GM18499 (cell line): ENCODE results near the gene SFXN5.

Experiments
- ATAC-seq: cut with Tn5 transposase; IDR thresholded peaks from one replicate; pipeline ENCODE4 v1.9.1; 2021; ENCODE audit warnings: moderate number of reproducible peaks; ENCODE audit not compliant: insufficient read depth, unreplicated experiment

The SFXN5 gene

DNA sequence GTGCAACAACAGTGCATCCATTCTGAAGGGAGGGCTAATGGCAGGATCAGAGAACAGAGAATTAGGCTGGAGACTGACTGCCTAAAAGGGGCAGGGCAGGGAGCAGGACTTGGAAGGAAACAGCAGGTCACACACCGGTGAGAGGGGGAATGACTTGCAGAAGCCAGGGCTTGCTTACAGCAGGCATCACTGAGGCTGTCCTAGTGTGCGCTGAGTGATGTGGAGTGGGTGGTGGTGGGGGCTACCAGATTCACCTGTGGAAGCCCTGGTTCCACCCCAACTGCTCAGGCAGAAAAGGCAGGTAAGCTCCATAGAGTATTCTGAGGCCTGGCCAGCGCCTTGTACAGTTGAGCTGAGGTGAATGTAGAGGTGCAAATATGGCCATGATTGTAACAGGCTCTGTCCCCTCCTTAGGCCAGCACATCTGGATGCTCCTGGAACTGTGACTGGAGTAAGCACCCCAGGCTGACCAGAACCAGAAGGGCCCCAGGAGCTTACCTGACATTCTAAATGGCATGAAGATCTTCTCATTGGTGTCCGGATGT, 49.4 kb downstream of the SFXN5 start:
- ATAC-seq = no peak

DNA sequence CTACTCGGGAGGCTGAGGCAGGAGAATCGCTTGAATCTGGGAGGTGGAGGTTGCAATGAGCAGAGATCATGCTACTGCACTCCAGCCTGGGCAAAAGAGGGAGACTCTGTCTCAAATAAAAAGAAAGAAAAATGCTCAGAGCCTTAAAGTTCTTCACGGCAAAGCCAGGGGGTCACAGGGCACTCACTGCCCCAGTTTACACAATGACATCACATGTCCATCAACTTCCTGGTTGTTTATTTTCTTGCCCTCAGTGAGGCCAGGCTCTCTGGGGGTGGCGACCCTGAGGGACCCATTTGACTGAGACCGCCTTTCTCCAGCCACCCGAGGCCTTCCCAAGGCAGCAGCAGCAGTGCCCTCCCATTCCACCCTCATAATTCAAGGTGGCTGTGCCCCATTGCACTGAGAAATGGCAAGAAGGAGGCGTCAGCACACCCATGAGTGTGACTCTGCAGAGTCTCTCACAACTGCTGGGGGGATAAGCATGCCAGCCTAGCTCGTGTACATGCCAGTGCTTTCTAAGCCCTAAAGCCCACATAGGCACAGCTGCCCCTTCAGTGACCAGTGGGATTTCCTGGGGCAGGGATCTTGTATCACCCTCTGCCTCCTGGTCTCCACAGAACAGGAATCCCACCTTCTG, 50.0 kb downstream of the SFXN5 start:
- ATAC-seq = no peak

DNA sequence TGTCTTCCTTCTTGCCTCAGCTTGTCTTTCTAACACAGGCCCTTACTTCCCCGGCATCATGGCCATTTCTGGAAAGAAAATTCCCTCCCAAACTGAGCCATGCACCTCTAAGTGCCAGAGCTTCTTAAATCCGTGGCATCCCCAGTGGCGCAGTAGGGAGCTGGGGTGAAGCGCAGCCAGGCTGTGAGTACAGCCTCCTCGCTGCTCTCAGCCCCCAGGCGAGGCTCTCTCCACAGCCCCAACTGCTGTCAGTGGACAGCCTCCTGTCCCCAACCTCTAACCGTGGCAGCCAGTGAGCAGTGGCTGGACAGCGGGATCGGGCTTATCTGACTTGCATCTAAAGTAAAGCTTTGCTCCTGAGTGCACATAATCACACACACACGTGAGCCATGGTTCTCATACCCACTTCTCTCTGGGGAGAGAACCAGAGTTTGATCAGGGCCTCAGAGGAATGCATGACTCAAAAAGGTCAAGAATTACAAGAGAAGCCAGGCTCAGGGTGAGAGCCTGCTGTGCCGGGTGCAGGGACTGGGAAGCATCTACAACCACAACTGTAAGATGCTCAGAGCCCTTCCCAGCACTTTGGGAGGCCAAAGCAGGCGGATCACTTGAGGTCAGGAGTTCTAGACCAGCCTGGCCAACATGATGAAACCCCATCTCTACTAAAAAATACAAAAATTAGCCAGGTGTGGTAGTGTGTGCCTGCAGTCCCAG, 50.7 kb downstream of the SFXN5 start:
- no peak for ATAC-seq

DNA sequence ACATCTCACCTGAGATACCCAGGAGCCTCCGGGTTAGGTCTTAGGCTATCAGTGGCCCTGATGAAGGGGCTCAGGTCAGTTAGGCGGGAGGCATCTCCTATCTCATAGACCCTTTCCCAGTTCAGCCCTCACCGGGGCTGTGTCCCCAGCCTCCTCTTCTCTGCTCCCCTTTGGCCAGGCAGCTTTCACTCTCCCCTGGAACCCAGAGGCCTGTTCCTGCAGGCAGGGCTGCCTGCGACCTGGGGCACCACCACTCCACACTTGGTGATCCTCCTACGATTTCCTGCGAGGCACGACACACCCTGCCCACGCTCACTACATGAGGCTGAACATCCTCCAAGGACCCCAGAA, 51.2 kb downstream of the SFXN5 start:
- no peak for ATAC-seq

DNA sequence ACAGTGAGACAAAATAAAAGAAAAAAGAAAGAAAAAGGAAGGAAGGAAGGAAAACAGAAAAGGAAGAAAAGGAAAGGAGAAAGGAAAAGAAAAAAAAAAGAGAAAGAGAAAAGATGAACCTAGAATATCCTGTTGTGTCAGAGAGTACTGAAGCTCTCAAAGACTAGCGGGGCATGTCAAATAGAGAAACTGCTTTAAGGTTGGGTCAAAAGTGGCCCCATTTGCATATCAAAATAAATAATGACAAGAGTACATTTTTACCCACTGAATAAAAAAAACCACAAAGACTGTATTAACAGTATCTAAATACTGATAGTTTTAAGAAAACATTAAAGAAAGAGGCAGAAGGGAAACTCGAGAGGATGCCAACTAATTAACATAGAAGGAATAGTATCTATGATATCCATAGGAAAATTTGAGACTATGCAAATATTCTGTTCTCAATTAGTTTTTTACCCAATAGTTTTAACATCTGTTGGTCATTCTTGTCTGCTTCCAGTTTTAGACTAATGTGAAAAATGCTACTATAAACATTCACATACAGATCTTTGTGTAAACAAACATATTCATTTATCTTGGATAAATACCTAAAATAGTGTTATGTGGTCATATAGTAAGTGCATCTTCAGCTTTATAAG, 53.2 kb downstream of the SFXN5 start:
- ATAC-seq = no peak

DNA sequence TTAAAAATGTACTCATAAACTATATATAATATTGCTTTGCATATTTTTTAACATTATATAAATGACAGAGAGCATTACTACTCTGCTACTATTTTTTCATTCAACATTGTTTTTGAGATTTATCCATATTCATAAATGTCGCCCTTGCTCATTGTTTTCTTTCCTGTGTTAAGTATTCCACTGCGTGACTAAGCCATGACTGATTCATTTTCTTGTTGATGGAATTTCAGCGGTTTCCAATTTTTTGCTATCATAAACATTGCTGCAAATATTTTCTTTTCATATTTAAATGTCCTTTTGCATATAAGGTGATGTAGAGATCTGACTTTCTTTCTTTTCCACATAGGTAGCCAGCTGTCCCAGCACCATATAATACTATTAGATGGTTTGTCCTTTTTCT, 57.6 kb downstream of the SFXN5 start:
- ATAC-seq = no peak

DNA sequence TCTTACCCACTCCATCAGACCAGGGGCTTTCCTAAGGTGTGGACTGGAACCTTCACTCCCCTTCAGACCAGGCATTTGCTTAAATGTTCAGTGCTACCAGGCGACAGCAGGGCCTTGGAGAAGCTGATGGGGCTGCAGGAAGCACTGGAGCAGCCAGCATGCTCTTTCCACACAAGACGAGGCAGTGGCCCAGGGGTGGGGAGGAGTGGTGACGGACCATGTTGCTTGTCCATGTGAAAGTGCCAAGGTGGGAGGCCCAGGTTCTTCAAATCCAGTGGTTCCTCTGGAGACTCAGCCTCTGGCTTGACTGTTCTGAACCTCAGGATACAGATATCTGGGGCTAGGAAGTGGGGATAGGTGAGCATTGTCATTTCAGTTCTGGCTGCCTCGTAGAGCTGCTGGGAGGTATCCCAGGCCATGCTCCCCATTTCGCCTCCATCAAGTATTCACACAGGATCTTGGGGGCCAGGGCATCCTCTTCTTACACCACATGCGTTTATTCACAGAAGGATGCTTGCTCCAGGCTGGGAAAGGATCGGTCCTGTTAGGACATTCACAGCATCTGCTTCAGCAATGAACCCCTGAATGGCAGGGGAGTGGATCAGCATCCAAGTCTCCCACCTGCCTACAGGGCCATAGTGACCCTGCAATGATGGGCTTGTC, 62.2 kb downstream of the SFXN5 start:
- ATAC-seq = no peak

DNA sequence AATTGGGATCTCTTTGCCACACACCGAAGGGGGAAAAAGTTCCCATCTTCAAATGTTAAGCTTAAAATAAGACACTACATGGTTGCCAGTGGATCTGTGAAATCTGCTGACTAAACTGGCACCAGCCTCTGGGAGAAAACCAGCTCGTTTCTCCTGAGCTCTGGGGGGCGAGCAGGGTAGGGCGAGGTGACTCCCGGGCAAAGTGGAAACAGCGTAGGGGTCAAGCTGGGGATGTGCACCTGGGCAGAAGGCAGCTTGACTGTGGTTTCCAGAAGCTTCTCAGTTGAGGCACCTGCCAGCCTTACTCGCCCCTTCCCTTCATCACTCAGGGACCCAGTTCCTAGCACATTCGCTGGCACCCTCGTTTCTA, 62.8 kb downstream of the SFXN5 start:
- ATAC-seq = no peak

DNA sequence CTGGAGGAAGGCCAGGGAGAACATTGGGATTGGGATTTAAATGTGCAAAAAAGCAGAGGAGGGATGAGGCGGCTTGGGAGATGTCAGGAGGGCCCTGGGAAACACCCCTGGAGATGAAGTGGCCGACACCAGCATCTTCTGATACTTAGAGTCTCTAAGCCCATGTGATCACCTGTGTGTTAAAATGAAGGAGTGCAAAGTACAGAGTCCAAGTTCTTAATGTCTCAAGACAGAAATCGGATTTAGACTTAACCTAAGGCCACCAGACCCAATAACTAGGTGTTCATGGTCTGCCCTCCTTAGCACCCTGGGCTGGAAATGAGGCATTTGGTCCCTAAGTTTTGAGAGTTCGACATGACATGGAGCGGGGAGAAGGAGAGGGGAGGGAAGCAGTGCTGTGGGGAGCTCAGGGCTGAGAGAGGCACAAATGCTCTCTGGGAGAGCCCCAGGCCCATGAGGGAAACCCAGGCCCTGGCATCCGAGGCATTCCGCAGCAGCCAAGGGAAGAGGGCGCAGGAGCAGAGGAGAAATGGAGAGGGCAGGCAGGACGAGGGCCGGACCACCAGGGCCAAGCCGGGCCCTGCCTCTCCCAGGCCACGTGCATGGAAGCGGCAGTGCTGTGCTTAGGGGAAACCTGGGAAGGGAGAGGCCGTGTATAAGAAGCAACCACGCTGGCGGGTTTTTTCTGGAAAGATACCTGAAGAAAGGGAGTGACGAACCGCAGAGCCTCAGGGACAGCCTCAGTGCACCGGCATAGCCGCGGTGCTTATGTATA, 63.3 kb downstream of the SFXN5 start:
- ATAC-seq = no peak

DNA sequence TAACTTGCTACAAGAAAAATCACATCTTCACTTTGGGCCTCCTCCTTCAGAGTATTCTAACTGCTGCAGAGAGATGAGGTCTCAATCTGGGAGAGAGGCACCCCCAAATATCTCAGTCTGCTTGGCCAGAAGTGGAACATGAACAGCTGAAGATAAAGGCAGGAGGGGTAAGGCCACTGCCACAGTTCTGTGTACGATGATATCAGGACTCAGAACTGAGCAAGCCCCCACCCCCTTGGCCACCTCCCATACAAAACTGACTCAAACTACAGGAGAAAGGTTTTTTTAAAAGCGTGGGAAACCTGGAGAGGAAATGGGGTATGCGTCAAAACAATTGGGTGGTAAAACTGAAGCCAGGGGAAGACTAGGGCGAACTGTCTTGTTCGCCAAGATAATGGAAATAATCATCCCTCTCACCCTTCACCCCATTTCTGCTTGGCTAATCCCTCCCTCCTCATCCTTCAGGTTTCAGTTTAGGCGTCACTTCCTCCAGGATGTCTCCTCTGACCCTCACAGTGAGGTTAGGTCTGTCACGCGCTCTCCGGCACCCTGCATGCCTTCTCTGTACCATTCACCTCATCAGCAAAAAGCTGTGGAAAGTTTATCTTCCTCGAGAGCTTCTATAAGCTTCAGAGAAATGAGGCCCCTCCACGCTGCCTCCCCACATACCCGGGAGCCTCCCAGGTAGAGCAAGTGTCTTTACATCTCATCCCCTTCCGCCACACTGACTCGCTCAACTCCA, 64.4 kb downstream of the SFXN5 start:
- ATAC-seq = no peak

DNA sequence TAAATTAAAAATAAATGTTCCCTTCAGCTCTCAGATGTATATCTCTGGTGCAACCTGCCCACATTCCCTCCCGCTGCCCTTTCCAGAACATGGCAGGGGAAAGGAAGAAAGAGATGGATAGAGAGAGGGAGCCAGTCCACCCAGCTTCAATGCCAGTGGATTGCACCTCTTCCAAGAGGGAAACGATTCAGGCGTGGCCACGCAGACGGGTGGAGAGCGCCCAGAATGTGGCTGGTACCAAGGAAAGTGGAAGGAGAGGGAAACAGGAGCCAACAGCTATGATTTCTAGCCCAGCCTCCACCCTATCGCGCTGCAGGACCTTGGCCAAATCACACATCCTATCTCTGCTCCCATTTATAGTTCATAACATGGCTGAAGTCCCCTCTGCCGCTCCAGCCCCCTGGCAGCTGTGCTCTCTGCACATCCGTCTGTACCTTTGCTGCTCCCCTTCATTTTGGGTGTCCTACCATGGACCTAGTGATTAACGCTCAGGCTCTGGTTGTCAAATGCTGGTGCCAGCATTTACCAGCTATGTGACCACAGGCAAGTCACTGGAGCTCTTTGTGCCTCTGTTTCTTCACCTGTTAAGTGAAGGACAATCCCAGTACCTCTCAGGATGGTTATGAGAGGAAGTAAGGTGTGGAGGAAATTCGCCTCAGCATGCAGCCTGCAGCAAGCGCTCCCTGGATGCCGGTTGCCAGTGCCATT, 66.5 kb downstream of the SFXN5 start:
- ATAC-seq = no peak

DNA sequence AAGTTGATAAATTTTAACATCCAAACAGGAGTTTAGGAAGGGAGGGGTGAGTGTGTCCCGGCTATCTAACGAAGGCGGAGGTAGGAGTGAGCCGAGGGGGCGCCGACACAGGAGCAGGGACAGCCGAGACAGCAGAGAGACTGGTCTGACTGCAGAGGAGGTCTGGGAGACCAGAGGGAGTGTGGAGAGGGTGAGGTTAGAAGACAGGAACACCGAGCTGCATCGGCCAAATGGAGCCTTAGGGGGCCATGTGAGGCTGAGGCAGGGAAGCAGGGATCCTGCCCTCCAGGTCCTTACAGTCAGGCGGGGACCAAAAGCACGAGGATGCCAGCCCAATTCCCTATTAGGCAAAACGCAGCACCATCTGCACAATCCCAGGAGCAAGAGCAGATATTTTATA, 67.0 kb downstream of the SFXN5 start:
- no peak for ATAC-seq

DNA sequence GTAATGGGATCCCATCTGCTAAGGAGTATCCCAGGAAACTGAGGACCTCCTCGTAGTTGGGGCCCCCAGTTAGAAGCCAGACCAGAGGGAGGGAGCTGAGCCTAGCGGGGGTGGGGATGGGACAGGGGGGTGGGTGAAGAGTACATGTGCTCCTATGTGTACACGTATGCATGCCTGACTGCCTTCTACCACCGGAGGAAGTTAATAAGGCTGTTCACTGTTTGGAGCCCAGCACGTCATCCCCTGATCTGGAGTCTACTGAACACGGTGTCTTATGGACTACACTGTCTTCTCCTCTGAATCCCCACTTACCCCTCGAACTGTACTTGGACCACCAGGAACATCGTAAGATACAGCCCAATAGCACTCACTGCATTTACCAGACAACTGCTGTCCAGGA, 68.5 kb downstream of the SFXN5 start:
- ATAC-seq = no peak

DNA sequence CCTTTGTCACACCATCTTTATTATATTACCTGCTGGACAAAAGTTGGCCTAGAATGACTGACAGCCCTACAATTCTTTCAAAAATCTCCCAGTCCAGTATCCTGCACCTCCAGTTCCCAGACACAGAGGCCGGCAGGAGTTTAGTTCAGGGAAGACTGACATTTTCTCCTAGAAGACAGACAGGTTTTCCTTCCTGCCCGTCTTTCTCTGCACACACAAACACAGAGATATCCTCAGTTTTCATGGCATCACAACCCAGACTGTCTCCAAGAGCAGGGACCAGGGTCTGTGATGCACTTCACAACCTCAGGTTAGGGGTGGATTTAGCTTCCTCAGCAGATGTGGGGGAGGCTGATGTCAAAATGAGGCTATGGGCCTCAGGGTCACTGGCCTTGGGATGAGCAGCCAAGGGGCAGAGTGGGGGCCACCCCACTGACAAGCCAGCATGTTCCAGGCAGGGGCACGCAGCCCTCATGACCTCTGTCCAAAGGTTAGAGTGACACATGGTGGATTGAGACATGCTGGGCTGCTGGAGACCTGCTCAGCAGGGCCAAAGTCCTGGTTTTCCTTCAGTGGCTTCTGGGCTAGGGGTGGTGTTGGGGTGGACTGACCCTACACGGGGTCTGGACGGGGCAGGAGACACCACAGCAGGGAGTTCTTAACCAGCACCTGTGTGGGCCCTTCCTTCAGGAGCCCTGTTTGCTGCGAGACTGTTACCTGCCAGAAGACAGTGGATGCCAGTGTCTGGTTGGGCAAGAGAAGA, 70.5 kb downstream of the SFXN5 start:
- ATAC-seq = no peak

DNA sequence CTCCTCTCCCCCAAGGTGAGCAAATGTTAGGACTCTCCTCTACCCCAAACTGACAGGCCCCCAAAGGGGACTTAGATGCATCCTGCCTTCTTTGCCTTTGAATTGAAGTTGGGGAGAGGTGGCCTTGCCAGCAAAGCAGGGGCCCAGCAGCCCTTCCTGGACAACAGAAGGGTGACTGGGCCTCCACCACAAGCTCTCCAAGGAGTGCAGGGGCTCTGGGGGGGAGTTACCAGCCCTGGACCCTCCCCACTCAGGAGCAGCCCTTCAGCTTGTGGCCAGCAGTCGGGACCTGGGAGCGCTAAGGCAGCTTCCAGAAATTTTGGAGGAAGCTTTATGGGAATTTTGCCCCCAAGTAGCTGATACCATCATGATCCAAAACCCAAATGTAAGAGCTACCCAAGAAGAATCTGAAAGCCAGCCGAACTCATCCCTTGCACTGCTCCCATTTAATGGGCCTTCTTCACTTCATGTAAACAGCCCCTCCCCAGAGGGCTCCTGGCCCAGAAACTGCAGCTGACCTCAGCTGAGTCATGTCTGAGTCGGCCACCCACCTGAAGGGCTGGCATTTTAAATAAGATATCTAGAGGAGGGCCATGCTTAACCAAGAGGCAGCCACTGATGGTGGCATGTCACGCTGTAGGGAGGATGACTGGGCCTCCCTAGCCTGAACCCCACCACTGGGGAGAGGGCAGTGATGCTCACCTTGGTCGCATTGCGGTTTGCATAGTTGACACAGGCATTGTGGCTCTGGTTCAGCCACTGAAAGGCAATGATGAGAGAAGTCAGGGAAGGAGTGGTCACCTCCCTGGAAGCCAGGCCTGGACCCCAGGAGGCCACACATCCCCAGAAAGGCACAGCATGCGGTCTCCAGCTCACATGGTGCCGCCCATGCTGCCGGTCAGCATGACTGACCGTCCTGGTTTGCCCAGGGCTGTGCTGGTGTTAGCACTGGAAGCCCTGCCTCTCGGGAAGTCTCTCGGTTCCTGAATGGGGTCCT, 71.5 kb downstream of the SFXN5 start:
- ATAC-seq = no peak

DNA sequence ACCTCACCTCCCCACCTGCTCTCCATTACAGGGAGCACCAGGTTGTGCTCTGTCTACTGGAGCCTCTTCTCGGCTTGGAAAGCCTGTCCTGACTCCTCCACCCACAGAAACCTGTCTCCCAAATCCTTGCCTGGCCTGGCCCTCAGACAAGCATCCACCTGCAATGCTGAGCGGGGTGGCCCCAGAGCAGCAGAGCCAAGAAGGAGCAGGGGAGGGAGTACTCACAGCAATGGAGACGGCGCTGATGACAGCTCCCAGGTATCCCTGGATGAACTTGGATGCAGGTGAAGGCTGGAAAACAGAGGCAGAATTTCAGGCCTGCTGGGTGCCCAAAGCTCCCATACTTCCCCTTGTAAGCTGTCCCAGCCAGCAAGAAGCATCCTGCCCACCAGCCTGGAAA, 72.8 kb downstream of the SFXN5 start:
- ATAC-seq = no peak

DNA sequence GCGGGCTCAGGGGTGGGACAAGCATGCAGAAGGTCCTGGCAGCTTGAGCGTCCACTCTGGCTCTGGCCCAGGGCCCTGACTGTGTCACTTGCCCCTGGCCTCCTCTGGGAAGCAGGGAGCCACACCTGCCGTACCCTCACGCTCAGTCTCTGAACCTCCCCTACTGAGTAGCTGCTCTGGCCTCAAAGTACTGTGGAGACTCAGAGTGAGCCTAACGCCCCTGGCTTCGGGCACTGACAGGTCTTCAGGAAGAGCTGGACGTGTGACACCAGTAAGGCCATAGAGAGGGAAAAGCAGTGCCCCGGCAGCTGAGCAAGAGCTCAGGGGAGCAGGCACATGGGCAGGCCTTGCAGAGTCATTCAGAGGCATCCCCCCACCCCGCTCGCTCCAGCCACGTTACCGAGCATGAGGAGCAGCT, 73.3 kb downstream of the SFXN5 start:
- no peak for ATAC-seq
